RWPE1 (cell line): ENCODE results near the gene JMJD8.

Experiments used
- CTCF ChIA-PET: fragments of 350-600 bp; sonication (Branson Sonifier 250); formaldehyde crosslinking; extraction: SDS; loops from one replicate; lab custom pipeline; 2021; lab: Yijun Ruan, JAX
- POLR2A ChIA-PET: fragments of 400-600 bp; formaldehyde crosslinking; extraction: SDS; loops from one replicate; lab custom pipeline; 2020; ENCODE audit warnings: antibody characterized with exemption; ENCODE audit not compliant: low non-redundant PET; lab: Yijun Ruan, JAX
- DNase-seq: peaks from one replicate; pipeline ENCODE4 v3.0.0; 2012; ENCODE audit warnings: low spot score
- H3K27ac ChIP-seq: fragments of 450-650 bp; 2 replicates; pipeline ENCODE4 v1.5.1; 2017
- CTCF ChIP-seq: fragments of 450-650 bp; conservative IDR thresholded peaks from 2 replicates; pipeline ENCODE4 v1.5.1; 2017; ENCODE audit warnings: low read depth, mild to moderate bottlenecking

Gene JMJD8

GRCh38 chr16:672371-672770 is 11.8 kb downstream of the JMJD8 start:
- CTCF ChIA-PET: no interaction called here
- no peak for DNase-seq

GRCh38 chr16:671353-672131 is 12.6 kb downstream of the JMJD8 start:
- H3K27ac ChIP-seq: peak overlapping the region; percentile 94
- ChIA-PET POLR2A (interaction anchor here (0.5 to 0.6 kb wide), 3 partner anchors 13 to 51 kb away, joined by 3 to 5 read pairs (median 3); partner anchors contain the start of gene JMJD8), CTCF (interaction anchor here (0.6 to 1.2 kb wide), 2 partner anchors 14 to 89 kb away, joined by 3 to 7 read pairs; no protein-coding TSS in a partner anchor)
- DNase-seq: no peak
- no peak for TF ChIP-seq CTCF

More at GRCh38 chr16:672371-672770, 11.8 kb downstream of the JMJD8 start:
- TF ChIP-seq CTCF: no peak
- peak overlapping the region; percentile 94 for H3K27ac ChIP-seq
- POLR2A ChIA-PET: interaction anchor here (0.6 kb wide), 1 partner anchor 12 kb away, joined by 5 read pairs; the partner anchor contains the start of gene JMJD8

DNA sequence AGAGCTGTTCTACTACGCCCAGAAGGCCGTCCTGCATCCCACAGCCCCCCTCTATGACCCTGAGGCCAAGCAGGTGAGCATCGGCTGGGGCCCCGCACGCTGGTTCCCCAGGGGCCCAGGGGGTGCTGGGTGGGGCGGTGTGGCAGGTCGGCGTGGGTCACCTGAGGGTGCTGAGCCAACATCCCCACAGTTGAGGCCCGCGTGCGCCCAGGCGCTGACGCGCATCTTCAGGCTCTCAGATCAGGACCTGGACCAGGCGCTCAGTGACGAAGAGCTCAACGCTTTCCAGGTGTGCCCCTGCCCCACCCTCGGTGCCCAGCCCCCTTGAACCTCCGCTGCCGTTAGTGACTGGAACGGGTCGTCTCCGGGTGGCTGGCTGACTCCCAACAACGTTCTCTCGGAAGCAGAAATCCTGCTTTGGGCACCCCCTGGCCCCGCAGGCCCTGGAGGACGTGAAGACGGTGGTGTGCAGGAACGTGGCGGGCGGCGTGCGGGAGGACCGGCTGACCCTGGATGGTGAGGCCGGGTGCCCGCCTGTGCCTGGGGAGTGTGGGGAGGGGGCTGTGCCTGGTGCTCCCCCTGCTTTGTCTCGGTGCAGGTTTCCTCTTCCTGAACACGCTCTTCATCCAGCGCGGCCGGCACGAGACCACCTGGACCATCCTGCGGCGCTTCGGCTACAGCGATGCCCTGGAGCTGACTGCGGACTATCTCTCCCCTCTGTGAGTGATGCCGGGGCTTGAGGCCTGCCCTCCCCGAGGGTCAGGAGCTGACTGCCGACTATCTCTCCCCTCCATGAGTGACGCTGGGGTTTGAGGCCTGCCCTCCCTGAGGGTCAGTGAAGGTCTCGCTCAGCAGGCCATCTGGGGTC is 13.4 kb downstream of the JMJD8 start:
- peak overlapping the region; percentile 94 for H3K27ac ChIP-seq
- POLR2A ChIA-PET: interaction anchor here (0.6 kb wide), 1 partner anchor 52 kb away, joined by 3 read pairs; no protein-coding TSS in a partner anchor
- no peak for DNase-seq
- CTCF ChIA-PET: interaction anchor here (1.2 kb wide), 1 partner anchor 89 kb away, joined by 7 read pairs; no protein-coding TSS in a partner anchor
- no peak for TF ChIP-seq CTCF

GRCh38 chr16:669666-670065 is 14.5 kb downstream of the JMJD8 start:
- CTCF ChIA-PET: no interaction called here
- POLR2A ChIA-PET: no interaction called here
- no peak for DNase-seq
- no peak for TF ChIP-seq CTCF
- H3K27ac ChIP-seq: peak overlapping the region; percentile 94

GRCh38 chr16:668519-669171 is 15.5 kb downstream of the JMJD8 start:
- DNase-seq: no peak
- no peak for TF ChIP-seq CTCF
- CTCF ChIA-PET: interaction anchor here (0.6 to 1.4 kb wide), 6 partner anchors 8 to 767 kb away, joined by 3 to 5 read pairs (median 4); no protein-coding TSS in a partner anchor
- POLR2A ChIA-PET: no interaction called here
- peak overlapping the region; percentile 94 for H3K27ac ChIP-seq
